Keratinocyte (primary cell): ENCODE results near the gene FAM98A.

ENCODE experiments used
- EZH2 ChIP-seq: IDR thresholded peaks from one replicate; pipeline ENCODE4 v1.6.1; 2012; ENCODE audit warnings: inconsistent platforms, mild to moderate bottlenecking, low read length, moderate library complexity
- TF ChIP-seq, protein P1 (sequence below), 3 experiments: IDR thresholded peaks in 1 of 3; conservative IDR thresholded peaks in 1 of 3; optimal IDR thresholded peaks in 1 of 3; 2 replicates in 2 of 3; 3 replicates in 1 of 3; pipeline versions ENCODE3 to v1.5.1; 2011; ENCODE audit warnings: low read length in 3 of 3, mild to moderate bottlenecking in 3 of 3, moderate library complexity in 2 of 3, control low read depth in 1 of 3, inconsistent platforms in 1 of 3; ENCODE audit not compliant: insufficient read depth in 2 of 3; ENCODE audit errors: extremely low read depth in 1 of 3

DNA sequence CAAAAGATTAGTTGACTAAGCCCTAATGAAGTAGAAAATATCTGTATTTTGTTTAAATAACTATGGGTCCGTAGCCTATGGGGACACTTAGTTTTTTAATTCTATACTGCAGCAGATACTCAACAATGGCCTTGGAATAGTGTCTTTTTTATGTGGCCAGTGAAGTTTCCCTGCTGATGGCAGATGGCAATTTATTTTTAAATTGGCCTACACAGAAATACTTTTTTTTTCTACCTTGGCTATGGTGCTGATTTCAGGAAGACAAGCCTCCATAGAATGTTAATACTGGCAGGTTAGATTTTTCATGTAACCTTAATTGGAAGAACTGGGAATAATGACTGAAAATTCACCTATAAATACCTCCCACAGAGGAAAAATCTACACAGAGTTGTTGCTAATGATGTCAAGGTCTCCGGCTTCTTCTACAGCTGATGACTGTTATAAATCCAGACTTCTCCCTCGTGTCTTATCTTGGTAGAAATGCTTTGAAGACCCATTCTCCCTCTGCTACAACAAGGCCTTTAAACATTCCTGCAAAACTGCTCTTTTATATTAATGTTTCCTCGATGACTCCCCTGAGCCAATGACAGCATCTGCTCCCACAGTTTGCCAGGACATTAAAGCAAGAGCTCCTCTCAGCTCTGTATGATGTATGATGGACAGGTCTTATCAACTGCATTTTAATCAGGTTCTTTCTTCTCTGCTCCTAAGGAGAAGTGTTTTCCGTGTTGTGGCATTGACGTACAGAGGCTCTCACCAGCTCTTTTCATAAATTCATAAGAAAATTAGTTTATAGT, 29.1 kb upstream of the FAM98A start:
- TF ChIP-seq EZH2 = no peak
- TF ChIP-seq, protein P1, sequence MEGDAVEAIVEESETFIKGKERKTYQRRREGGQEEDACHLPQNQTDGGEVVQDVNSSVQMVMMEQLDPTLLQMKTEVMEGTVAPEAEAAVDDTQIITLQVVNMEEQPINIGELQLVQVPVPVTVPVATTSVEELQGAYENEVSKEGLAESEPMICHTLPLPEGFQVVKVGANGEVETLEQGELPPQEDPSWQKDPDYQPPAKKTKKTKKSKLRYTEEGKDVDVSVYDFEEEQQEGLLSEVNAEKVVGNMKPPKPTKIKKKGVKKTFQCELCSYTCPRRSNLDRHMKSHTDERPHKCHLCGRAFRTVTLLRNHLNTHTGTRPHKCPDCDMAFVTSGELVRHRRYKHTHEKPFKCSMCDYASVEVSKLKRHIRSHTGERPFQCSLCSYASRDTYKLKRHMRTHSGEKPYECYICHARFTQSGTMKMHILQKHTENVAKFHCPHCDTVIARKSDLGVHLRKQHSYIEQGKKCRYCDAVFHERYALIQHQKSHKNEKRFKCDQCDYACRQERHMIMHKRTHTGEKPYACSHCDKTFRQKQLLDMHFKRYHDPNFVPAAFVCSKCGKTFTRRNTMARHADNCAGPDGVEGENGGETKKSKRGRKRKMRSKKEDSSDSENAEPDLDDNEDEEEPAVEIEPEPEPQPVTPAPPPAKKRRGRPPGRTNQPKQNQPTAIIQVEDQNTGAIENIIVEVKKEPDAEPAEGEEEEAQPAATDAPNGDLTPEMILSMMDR (optimal IDR thresholded peaks at IDR 0.05 in 1 of 3, IDR thresholded peaks at IDR 0.05 in 1 of 3, conservative IDR thresholded peaks at IDR 0.05 in 1 of 3; ENCODE audit: extremely low read depth in 1 of 3, insufficient read depth in 2 of 3, low read length in 3 of 3) = no peak
